ENCODE results near the gene GLCE.

Gene GLCE

GRCh38 chr15:69160141-69160993 lies at the start of gene GLCE:
GLCE (plus strand) TSS chr15:69160635; CDS start chr15:69255807, 95,172 bp downstream.
- peak; percentile 83 for DNase-seq (ENCODE audit: extremely low read depth, low read depth)
- TF ChIP-seq CTCF (IDR thresholded peaks at IDR 0.05; ENCODE audit: low read depth, low read length): no peak

GRCh38 chr15:69114331-69114928 lies 46.0 kb upstream of the GLCE start:
- no peak for DNase-seq (ENCODE audit: extremely low read depth, low read depth)
- no peak for TF ChIP-seq CTCF (IDR thresholded peaks at IDR 0.05; ENCODE audit: low read depth, low read length)

- no peak for DNase-seq (ENCODE audit: extremely low read depth, low read depth)
- TF ChIP-seq CTCF (IDR thresholded peaks at IDR 0.05; ENCODE audit: low read depth, low read length): no peak
Measured at GRCh38 chr15:69115031-69115430, 45.4 kb upstream of the GLCE start.

GRCh38 chr15:69116391-69116790 lies 44.0 kb upstream of the GLCE start:
- TF ChIP-seq CTCF (IDR thresholded peaks at IDR 0.05; ENCODE audit: low read depth, low read length): no peak

GRCh38 chr15:69117431-69117871 lies 43.0 kb upstream of the GLCE start:
- no peak for TF ChIP-seq CTCF (IDR thresholded peaks at IDR 0.05; ENCODE audit: low read depth, low read length)
- DNase-seq (ENCODE audit: extremely low read depth, low read depth): no peak

More at GRCh38 chr15:69116391-69116790, 44.0 kb upstream of the GLCE start:
- no peak for DNase-seq (ENCODE audit: extremely low read depth, low read depth)

- DNase-seq (ENCODE audit: extremely low read depth, low read depth): no peak
- TF ChIP-seq CTCF (IDR thresholded peaks at IDR 0.05; ENCODE audit: low read depth, low read length): no peak
Measured at GRCh38 chr15:69118089-69118488, 42.3 kb upstream of the GLCE start.

GRCh38 chr15:69119001-69119400 lies 41.4 kb upstream of the GLCE start:
- DNase-seq (ENCODE audit: extremely low read depth, low read depth): no peak
- TF ChIP-seq CTCF (IDR thresholded peaks at IDR 0.05; ENCODE audit: low read depth, low read length): no peak

Measured in AG09319 (cell line).